Keratinocyte (primary cell): Measurements from ENCODE around the gene TAF5.

Source experiments
- EZH2 ChIP-seq: IDR thresholded peaks from one replicate; pipeline ENCODE4 v1.6.1; 2012; ENCODE audit warnings: inconsistent platforms, mild to moderate bottlenecking, low read length, moderate library complexity
- TF ChIP-seq, protein P1 (sequence below), 3 experiments: IDR thresholded peaks in 1 of 3; conservative IDR thresholded peaks in 1 of 3; optimal IDR thresholded peaks in 1 of 3; 2 replicates in 2 of 3; 3 replicates in 1 of 3; pipeline versions ENCODE3 to v1.5.1; 2011; ENCODE audit warnings: low read length in 3 of 3, mild to moderate bottlenecking in 3 of 3, moderate library complexity in 2 of 3, control low read depth in 1 of 3, inconsistent platforms in 1 of 3; ENCODE audit not compliant: insufficient read depth in 2 of 3; ENCODE audit errors: extremely low read depth in 1 of 3

- TF ChIP-seq, protein P1, sequence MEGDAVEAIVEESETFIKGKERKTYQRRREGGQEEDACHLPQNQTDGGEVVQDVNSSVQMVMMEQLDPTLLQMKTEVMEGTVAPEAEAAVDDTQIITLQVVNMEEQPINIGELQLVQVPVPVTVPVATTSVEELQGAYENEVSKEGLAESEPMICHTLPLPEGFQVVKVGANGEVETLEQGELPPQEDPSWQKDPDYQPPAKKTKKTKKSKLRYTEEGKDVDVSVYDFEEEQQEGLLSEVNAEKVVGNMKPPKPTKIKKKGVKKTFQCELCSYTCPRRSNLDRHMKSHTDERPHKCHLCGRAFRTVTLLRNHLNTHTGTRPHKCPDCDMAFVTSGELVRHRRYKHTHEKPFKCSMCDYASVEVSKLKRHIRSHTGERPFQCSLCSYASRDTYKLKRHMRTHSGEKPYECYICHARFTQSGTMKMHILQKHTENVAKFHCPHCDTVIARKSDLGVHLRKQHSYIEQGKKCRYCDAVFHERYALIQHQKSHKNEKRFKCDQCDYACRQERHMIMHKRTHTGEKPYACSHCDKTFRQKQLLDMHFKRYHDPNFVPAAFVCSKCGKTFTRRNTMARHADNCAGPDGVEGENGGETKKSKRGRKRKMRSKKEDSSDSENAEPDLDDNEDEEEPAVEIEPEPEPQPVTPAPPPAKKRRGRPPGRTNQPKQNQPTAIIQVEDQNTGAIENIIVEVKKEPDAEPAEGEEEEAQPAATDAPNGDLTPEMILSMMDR (optimal IDR thresholded peaks at IDR 0.05 in 1 of 3, IDR thresholded peaks at IDR 0.05 in 1 of 3, conservative IDR thresholded peaks at IDR 0.05 in 1 of 3; ENCODE audit: extremely low read depth in 1 of 3, insufficient read depth in 2 of 3, low read length in 3 of 3), result no peak
- no peak for TF ChIP-seq EZH2
Measured at GRCh38 chr10:103427866-103428265, 60.1 kb downstream of the TAF5 start.
